GM21423 (cell line): ENCODE measurements around the gene GAPT.
"Not testable (repeated sequence)": the region's sequence is repeated elsewhere in the genome, so short reads cannot be mapped to it uniquely, and the experiment has no call there.

Source experiments
- ATAC-seq: cut with Tn5 transposase; IDR thresholded peaks from one replicate; pipeline ENCODE4 v1.9.1; 2021; ENCODE audit warnings: mild to moderate bottlenecking, moderate library complexity; ENCODE audit not compliant: unreplicated experiment

GAPT gene

DNA sequence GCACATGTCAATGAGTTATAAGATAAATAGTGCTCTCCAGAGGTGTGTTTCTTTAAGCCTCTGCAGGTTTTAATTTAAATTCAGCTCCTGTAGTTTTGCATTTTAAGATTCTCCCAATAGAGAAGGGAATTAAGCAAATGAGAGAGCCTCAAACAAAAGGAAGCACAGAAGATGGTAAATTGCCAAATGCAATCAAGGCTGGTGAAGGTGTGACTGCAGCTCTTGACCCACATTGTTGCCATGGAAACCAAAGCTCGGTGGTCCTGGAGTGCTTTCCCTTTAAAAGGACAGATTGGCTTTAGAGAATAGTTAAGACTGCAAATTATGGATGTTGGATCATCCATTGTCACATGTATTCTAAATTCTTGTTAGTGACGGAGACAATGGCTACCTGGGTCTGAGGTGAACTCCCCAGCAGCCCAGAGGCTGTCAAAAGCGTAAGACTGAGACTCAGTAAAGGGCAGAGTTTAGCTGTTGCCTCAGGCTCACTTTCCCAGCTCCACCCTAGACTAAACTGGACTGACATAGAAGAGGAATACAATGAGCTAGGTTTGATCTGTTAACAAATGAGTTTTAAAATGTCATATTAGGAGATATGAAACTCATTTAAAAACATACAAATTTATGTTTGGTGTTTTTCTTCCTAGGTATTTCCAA, 12.3 kb downstream of the GAPT start:
- ATAC-seq, result no peak

GRCh38 chr5:58504766-58505165, 13.5 kb downstream of the GAPT start:
- ATAC-seq, result no peak

DNA sequence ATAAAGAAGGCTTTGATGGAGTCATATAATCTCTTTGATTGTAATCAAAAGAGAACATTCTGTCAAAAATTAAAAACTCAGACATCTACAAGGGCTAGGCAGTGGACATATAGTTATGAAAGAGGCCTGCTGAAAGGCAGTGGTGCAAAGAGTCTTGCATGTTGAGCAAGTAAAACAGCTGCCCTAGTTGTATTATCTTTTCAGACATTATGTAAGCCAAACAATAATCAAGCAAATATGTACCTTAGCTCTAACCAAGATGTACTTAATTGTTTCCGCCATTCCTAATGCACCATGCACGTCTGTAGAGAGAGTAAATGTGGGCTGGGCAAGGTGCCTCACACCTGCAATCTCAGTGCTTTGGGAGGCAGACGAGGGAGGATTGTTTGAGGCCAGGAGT, 14.3 kb downstream of the GAPT start:
- no peak for ATAC-seq

GRCh38 chr5:58505971-58506640, 14.9 kb downstream of the GAPT start:
- peak; percentile 77 for ATAC-seq

- ATAC-seq, result no peak
Measured at GRCh38 chr5:58507715-58508114, 16.5 kb downstream of the GAPT start.

GRCh38 chr5:58517198-58517597, 26.0 kb downstream of the GAPT start:
- ATAC-seq, result no peak

- no peak for ATAC-seq
Measured at GRCh38 chr5:58523956-58524355, 32.7 kb downstream of the GAPT start.

- no peak for ATAC-seq
Measured at GRCh38 chr5:58524571-58524970, 33.3 kb downstream of the GAPT start.

DNA sequence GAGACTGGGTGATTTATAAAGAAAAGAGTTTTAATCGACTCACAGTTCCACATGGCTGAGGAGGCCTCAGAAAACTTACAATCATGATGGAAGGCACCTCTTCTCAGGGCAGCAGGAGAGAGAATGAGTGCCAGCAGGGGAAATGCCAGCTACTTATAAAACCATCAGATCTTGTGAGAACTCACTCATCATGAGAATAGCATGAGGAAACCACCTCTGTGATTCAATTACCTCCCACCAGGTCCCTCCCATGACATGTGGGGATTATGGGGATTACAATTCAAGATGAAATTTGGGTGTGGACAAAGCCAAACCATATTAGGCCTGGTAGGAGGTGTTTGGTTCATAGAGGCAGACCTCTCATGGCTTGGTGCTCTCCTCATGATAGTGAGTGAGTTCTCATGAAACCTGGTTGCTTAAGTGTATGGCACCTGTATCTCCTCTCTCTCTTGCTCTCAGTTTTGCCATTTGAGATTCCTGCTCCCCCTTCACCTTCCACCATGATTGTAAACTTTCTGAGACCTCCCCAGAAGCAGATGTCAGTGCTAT, 39.8 kb downstream of the GAPT start:
- ATAC-seq, result no peak

- not testable (repeated sequence) for ATAC-seq
Measured at GRCh38 chr5:58541935-58542334, 50.7 kb downstream of the GAPT start.

DNA sequence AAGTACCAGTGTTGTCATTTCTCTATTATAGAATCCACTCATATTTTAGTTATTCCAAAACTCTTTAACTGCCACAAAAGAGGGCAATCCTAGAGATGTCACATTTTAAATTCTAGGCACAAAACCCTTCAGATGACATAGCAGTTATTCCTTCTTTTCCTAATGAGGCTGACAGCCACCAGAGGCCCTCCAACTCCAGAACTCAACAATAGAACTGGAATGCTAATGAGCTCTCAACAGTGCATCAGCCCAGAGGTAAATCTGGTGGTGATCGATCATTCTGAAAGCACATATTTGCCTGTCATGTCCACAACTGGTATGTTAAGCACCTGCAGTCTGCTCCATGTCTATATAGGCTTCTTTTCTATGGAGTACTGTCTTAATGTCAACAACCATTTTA, 51.5 kb downstream of the GAPT start:
- ATAC-seq, result no peak

GRCh38 chr5:58543723-58544122, 52.5 kb downstream of the GAPT start:
- no peak for ATAC-seq

- ATAC-seq, result no peak
Measured at GRCh38 chr5:58544195-58544594, 53.0 kb downstream of the GAPT start.

DNA sequence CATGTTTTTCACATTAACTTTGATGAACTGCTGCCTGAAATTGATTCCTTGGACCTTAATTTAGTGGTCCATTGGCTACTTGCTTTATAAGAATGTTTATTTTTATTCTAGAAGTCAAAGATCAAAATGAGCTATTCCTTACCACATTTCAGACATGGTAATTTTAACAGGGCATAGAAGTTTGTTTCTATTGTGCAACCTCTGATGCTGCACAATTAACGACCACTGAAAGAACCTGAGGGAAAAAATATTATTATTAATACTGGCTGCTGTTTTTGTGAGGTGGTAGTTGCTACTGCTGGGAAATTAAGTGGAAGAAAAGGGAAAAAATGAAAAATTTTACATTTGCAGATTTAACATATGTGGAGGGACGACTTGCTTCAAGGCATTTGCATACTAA, 53.7 kb downstream of the GAPT start:
- ATAC-seq, result no peak

DNA sequence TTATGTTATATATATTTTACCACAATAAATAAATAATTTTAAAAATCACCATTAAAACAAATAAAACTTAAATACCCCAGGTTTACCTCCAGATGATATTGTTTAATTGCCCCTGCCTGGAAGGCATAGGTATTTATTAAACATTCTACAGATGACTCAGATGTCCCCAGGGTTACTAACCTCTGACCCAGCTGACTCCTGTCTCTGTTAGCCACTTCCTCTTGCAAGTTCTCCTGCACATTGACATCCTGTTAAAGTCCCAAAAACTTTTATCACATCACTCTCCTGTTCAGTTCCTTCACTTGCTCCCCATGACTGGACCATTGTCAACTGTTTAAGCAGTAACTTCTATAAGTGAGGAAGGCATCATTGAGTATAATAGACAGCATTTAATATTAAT, 54.7 kb downstream of the GAPT start:
- peak; percentile 98 for ATAC-seq
